Germinal center (tissue), 1 donor: ENCODE data around the gene ZBED1.
A peak's percentile ranks its signal among the peaks of the same experiment; 100 is the strongest.
"Not testable (repeated sequence)": the region's sequence is repeated elsewhere in the genome, so short reads cannot be mapped to it uniquely, and the experiment has no call there.

Experiments used
- DNase-seq: peaks from one replicate; pipeline ENCODE4 v3.0.0; 2012; ENCODE audit warnings: mixed read lengths, low spot score

ZBED1 gene

GRCh38 chrX:2500803-2501558 lies at the start of gene ZBED1, which contains the start of gene DHRSX:
Gene ZBED1 (minus strand): TSS chrX:2500976. CDS start chrX:2490719, 10,257 bp downstream.
Gene DHRSX (minus strand): TSS chrX:2500976. CDS start chrX:2500925, 51 bp downstream.
- DNase-seq: peak; percentile 72

GRCh38 chrX:2549876-2550275 lies 49.1 kb upstream of the ZBED1 start:
- no peak for DNase-seq

GRCh38 chrX:2548711-2549423 lies 48.1 kb upstream of the ZBED1 start:
- no peak for DNase-seq

GRCh38 chrX:2547736-2548135 lies 47.0 kb upstream of the ZBED1 start:
- DNase-seq: no peak

GRCh38 chrX:2546496-2546895 lies 45.7 kb upstream of the ZBED1 start:
- no peak for DNase-seq

GRCh38 chrX:2545144-2545543 lies 44.4 kb upstream of the ZBED1 start:
- DNase-seq: no peak

- DNase-seq: no peak
These were observed 42.2 kb upstream of the ZBED1 start for GRCh38 chrX:2542826-2543521.

- DNase-seq: no peak
These were observed 40.8 kb upstream of the ZBED1 start for GRCh38 chrX:2541603-2542002.

- no peak for DNase-seq
These were observed 39.7 kb upstream of the ZBED1 start for GRCh38 chrX:2540426-2540947.

- no peak for DNase-seq
These were observed 38.8 kb upstream of the ZBED1 start for GRCh38 chrX:2539586-2539985.

GRCh38 chrX:2538031-2538757 lies 37.4 kb upstream of the ZBED1 start:
- DNase-seq: no peak

GRCh38 chrX:2536974-2537373 lies 36.2 kb upstream of the ZBED1 start:
- DNase-seq: no peak

- no peak for DNase-seq
These were observed 35.4 kb upstream of the ZBED1 start for GRCh38 chrX:2536141-2536540.

GRCh38 chrX:2534261-2535021 lies 33.7 kb upstream of the ZBED1 start:
- not testable (repeated sequence) for DNase-seq

- no peak for DNase-seq
These were observed 32.6 kb upstream of the ZBED1 start for GRCh38 chrX:2533424-2533823.

GRCh38 chrX:2526390-2526789 lies 25.6 kb upstream of the ZBED1 start:
- no peak for DNase-seq

- DNase-seq: no peak
These were observed 23.1 kb upstream of the ZBED1 start for GRCh38 chrX:2523911-2524310.

- DNase-seq: no peak
These were observed 21.2 kb upstream of the ZBED1 start for GRCh38 chrX:2521927-2522386.

- DNase-seq: peak; percentile 65
These were observed 20.5 kb upstream of the ZBED1 start for GRCh38 chrX:2521092-2521926.

- no peak for DNase-seq
These were observed 19.8 kb upstream of the ZBED1 start for GRCh38 chrX:2520539-2520938.
